NCI-H345 treated with DMSO at 0.1 percent for 48 hours (cell line): ENCODE measurements around the gene LUZP2.

Experiments
- DNase-seq: peaks from one replicate; lab custom pipeline; 2025; ENCODE audit not compliant: unreplicated experiment; lab: John Stamatoyannopoulos, UW

Gene LUZP2

DNA sequence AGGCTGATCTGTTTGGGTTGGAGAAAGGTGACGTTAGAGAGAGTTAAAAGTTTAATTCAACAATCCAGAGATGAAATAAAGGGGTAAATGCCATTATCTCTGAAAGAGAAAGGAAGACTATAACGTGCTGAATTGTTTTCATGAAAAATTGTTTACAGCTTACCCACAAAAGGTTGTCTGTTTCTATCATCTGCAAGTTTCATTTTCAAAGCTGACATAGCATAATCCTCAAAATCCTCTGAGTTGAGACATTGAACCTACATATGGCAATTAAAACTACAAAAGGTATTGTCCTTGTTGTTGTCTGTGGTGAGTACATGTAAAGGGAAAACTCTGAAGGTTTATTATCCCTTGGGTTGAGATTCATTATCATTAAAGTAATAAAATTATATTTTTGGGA lies 569.9 kb downstream of the LUZP2 start:
- no peak for DNase-seq

DNA sequence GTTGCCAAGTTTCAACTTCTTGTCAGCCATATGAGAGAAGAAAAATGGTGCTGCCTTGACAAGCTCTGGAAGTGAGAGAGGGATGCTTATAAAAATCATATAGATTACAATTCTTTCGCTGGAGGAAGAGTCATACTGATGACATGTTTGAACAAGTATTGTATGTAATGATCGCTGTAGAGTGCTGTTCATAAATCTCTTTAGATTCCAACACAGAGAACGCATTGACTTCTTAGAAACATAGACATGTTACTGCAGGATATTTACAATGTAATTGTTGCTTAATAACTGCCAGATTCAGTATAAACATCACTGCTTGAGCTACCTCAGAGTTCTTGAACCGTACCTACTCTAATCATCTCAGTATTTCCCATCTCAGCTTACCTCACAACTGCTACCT lies 571.6 kb downstream of the LUZP2 start:
- no peak for DNase-seq

DNA sequence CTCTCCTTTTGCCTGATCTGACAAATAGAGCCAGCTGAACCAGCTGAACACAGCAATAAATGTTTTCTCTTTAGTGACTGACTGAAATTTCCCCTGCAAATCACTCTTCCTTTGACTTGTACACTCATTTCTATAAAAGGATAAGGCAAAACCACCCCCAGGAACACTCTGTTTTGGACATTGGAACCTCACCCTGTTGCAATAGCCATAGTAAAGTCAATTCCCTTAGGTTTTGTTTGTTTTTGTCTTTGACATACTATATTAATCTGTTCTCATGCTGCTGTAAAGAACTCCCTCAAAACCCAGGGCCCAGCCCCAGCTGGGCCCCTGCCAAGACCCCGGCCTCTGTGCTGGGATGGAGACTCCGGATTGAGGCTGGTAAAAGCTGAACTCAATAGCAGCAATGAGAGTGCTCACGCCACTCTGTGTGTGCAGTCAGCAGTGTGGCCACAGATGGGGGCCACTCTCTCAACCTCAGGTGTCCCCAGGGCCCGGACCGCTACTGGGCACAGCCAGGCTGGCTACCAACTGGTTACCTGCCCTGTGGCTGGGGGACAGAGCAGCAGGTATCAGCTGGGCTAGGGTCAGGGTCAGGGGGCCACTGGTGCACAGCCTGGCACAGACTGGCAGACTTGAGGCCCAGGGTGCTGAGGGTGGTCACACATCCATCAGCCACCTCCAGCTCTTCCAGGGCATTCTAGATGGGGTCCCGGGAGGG lies 597.4 kb downstream of the LUZP2 start:
- no peak for DNase-seq

DNA sequence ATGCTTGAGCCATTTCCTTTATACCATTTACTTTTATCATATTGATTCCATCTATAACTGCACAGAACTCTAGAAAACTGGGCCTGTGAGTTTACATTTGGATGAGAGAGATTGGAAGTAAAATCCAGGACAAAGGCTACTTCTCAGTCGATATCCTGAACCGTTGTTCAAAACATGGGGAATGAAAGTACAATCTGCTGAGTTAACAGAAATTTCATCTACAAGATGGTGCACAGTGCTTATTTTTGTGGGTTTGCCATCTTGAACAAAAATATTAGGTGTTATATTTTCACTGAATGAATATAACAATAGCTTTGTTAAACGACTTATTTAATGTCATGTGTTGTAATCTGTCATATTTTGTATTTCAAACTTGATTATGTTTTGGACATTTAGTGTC lies 622.6 kb downstream of the LUZP2 start:
- DNase-seq: no peak
